Measurements from ENCODE around the gene INTS2.
A peak's percentile ranks its signal among the peaks of the same experiment; 100 is the strongest.

INTS2 gene

DNA sequence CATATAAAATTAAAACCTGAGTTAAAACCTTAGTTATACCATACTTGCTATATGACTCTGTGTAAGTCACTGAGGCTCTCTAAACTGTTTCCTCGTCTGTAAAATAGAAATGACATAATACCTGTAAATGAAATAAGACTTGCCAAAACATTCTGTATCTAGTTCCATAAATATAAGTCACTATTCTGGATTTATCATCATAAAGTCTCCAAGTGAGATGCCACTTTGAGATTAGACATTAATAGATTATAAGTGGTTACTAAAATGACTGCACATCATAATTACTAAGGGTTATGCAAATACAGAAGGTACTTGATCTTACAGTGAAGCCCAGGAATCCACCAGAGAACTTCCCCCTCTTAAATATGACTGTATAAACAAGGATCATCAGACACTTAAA, 52.5 kb downstream of the INTS2 start:
- Mint-ChIP-seq H3K27ac (no peak overlapping the region), H3K4me1 (no peaks in the 10 kb centered on the region)
- TF ChIP-seq, protein P1, sequence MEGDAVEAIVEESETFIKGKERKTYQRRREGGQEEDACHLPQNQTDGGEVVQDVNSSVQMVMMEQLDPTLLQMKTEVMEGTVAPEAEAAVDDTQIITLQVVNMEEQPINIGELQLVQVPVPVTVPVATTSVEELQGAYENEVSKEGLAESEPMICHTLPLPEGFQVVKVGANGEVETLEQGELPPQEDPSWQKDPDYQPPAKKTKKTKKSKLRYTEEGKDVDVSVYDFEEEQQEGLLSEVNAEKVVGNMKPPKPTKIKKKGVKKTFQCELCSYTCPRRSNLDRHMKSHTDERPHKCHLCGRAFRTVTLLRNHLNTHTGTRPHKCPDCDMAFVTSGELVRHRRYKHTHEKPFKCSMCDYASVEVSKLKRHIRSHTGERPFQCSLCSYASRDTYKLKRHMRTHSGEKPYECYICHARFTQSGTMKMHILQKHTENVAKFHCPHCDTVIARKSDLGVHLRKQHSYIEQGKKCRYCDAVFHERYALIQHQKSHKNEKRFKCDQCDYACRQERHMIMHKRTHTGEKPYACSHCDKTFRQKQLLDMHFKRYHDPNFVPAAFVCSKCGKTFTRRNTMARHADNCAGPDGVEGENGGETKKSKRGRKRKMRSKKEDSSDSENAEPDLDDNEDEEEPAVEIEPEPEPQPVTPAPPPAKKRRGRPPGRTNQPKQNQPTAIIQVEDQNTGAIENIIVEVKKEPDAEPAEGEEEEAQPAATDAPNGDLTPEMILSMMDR (IDR thresholded peaks at IDR 0.05; ENCODE audit: unreplicated experiment in 3 of 3): no peak

DNA sequence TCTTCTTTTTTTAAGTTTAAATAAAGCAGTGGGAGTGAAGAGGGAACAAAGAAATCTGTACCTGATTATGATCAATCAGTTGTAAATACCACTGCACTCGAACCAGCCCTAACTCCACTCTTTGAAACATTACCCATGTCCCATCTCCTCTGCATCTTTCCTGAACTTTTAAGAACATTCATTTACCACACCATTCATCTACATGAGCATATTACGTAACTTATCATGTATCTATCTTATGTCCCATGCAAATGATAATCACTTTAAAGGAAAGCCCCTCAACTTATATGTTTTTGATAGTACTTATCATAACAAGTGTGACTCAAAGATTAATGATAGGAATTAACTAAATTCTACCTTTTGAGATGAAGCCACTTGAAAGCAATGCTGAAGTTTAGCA, 53.7 kb downstream of the INTS2 start:
- H3K4me3 Mint-ChIP-seq: no peak overlapping the region
- peaks cover 46% of the 10 kb centered on the region for H3K36me3 Mint-ChIP-seq (ENCODE audit: low read depth)
- no peaks in the 10 kb centered on the region for H3K4me1 Mint-ChIP-seq
- H3K27me3 Mint-ChIP-seq (ENCODE audit: low read depth): no peaks in the 10 kb centered on the region
- H3K9me3 Mint-ChIP-seq: no peaks in the 10 kb centered on the region
- H3K27ac Mint-ChIP-seq: no peak overlapping the region
- TF ChIP-seq, protein P1 (IDR thresholded peaks at IDR 0.05; ENCODE audit: unreplicated experiment in 3 of 3): no peak

More for the DNA sequence above, 52.5 kb downstream of the INTS2 start:
- Mint-ChIP-seq H3K9me3 (no peaks in the 10 kb centered on the region), H3K4me3 (no peak overlapping the region), H3K36me3 (ENCODE audit: low read depth) (peaks cover 41% of the 10 kb centered on the region), H3K27me3 (ENCODE audit: low read depth) (no peaks in the 10 kb centered on the region)

DNA sequence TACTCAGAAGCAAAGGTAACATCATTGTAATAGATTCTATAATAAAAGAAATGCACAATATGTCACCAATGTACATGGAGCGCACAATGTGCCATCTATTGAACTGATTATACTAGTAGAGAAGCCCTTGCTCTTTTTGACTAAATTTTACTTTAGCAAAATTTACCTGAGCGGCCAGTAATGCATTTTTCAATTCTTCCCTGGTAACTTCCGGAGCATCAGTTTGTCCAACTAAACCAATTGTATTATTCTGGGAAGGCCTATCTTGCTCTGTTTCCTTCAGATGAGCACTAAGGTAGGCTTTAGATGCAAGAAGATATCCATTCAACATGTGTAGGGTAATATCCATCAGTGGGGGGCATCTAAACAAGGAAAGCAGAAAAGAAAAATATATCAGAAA, 55.7 kb downstream of the INTS2 start:
- peaks cover 38% of the 10 kb centered on the region for H3K36me3 Mint-ChIP-seq (ENCODE audit: low read depth)
- TF ChIP-seq, protein P1 (IDR thresholded peaks at IDR 0.05; ENCODE audit: unreplicated experiment in 3 of 3): no peak
- H3K4me3 Mint-ChIP-seq: no peak overlapping the region
- H3K27ac Mint-ChIP-seq: no peak overlapping the region
- H3K9me3 Mint-ChIP-seq: no peaks in the 10 kb centered on the region
- no peaks in the 10 kb centered on the region for H3K27me3 Mint-ChIP-seq (ENCODE audit: low read depth)
- no peaks in the 10 kb centered on the region for H3K4me1 Mint-ChIP-seq

DNA sequence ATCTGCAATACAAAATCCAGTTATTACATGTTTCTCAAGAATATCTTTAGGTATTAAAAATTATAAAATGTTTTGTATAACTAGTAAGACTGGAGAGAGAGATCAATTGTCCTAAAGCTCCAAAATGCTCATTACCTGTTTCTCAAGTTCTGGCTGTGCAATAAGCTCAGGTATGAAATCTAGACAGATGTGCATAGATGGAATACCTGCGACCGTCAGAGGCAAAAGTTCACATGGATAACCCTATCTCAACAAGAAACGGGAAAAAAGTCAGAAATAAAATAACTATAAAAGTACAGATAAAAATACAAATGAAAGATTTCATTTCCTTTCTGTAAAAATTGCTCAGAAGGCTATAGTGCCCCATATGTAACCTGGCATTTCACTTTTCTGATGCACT, 58.6 kb downstream of the INTS2 start:
- H3K27me3 Mint-ChIP-seq (ENCODE audit: low read depth): no peaks in the 10 kb centered on the region
- TF ChIP-seq, protein P1 (IDR thresholded peaks at IDR 0.05; ENCODE audit: unreplicated experiment in 3 of 3): no peak
- no peaks in the 10 kb centered on the region for H3K9me3 Mint-ChIP-seq
- peaks cover 3% of the 10 kb centered on the region for H3K4me1 Mint-ChIP-seq
- no peak overlapping the region for H3K4me3 Mint-ChIP-seq
- no peak overlapping the region for H3K27ac Mint-ChIP-seq
- peaks cover 28% of the 10 kb centered on the region for H3K36me3 Mint-ChIP-seq (ENCODE audit: low read depth)

DNA sequence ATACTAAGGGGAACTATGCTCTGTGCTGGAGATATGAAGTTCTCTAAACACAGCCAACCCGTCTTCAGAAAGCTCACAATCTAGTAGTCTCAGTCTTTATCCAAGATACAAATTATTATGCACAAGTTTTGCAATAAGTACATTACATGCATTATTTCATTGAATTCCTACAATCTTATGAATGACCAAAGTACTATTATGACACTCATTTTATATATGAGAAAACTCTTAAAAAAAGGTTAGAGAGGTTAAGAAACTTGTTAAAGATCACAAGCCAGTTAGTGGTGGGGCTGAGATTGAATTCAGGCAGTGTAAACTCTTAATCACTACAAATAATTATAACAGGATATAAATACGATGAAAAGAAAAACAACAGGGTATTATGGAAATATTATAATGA, 59.7 kb downstream of the INTS2 start:
- TF ChIP-seq, protein P1 (IDR thresholded peaks at IDR 0.05; ENCODE audit: unreplicated experiment in 3 of 3): no peak
- no peaks in the 10 kb centered on the region for H3K27me3 Mint-ChIP-seq (ENCODE audit: low read depth)
- H3K36me3 Mint-ChIP-seq (ENCODE audit: low read depth): peaks cover 22% of the 10 kb centered on the region
- no peak overlapping the region for H3K27ac Mint-ChIP-seq
- H3K4me1 Mint-ChIP-seq: peaks cover 12% of the 10 kb centered on the region
- no peaks in the 10 kb centered on the region for H3K9me3 Mint-ChIP-seq
- H3K4me3 Mint-ChIP-seq: no peak overlapping the region

DNA sequence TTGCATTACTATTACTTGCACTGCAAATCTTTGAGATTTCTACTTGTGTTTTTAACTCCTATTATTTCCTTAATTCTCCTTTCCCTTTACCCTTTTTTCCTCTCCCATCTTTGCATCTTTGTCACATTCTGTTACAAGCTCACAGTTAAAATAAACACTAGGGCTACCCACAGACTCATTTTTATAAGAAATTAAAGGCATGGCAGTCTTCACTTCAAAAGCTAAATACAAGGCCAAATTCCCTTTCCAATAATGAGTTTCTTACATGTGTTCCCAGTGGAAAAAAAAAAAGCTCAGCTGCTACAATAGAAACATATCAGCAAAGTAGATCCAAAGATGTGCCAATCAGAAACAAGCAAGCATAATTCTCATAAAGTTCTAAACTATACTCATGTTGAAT, 60.7 kb downstream of the INTS2 start:
- peaks cover 20% of the 10 kb centered on the region for H3K36me3 Mint-ChIP-seq (ENCODE audit: low read depth)
- no peak overlapping the region for H3K27ac Mint-ChIP-seq
- TF ChIP-seq, protein P1 (IDR thresholded peaks at IDR 0.05; ENCODE audit: unreplicated experiment in 3 of 3): no peak
- H3K9me3 Mint-ChIP-seq: no peaks in the 10 kb centered on the region
- no peaks in the 10 kb centered on the region for H3K27me3 Mint-ChIP-seq (ENCODE audit: low read depth)
- peaks cover 22% of the 10 kb centered on the region for H3K4me1 Mint-ChIP-seq
- peak overlapping the region in 1 of 3 experiments; percentile 20 for H3K4me3 Mint-ChIP-seq
